Measurements from ENCODE around the gene EYS.

- TF ChIP-seq CTCF (conservative IDR thresholded peaks at IDR 0.05) (no peak), ZFX (IDR thresholded peaks at IDR 0.05) (no peak)
Observed at GRCh38 chr6:64703922-64704321, 1003.1 kb downstream of the EYS start.

Measured in C4-2B (cell line).